ENCODE measurements around the gene TANC1.
"Not testable (repeated sequence)": the region's sequence is repeated elsewhere in the genome, so short reads cannot be mapped to it uniquely, and the experiment has no call there.

The TANC1 gene

GRCh38 chr2:159124931-159125467 lies 156.6 kb downstream of the TANC1 start:
- DNase-seq: no peak

DNA sequence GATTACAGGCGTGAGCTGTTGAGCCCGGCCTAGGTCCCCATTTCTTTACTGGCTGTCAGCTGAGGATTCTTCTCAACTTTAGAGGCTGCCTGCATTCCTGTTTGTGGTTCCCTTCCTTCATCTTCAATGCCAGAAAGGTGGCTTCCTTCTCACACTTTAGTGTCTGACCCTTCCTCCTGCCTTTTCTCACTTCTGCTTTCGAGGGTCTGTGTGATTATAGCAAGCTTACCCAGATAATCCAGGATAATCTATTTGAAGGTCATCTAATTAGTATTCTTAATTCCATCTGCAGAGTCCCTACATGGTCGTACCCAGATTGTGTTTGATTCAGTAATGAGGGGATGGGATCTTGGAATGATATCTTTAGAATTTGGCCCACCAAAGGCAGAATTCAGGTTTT lies 157.4 kb downstream of the TANC1 start:
- DNase-seq: no peak

DNA sequence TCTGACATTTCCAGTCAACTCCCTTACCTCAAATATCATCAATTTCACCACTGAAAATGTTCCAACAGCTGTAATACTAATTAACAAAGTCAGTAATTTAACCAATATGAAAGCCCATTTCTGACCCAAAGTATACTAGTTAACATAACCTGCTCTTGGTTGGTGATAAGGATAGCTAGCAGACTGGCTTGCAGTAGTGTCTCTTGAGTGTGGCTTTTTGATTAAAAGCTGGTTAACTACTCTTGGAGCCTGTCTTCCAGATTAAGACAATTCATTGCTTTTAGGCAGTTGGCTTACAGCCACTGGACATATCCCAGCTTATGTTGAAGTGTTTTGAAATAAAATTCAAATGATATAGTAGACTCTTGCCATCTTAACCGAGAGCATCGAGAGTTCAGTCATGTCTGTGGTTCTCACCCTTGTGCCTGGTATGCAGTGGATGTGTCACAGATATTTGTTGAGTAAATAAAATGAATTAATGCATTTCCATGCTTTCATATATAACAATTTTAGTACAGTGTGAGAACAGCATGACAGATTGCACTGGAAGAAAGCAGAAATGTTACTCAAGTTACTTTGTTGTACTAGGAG lies 158.1 kb downstream of the TANC1 start:
- no peak for DNase-seq

DNA sequence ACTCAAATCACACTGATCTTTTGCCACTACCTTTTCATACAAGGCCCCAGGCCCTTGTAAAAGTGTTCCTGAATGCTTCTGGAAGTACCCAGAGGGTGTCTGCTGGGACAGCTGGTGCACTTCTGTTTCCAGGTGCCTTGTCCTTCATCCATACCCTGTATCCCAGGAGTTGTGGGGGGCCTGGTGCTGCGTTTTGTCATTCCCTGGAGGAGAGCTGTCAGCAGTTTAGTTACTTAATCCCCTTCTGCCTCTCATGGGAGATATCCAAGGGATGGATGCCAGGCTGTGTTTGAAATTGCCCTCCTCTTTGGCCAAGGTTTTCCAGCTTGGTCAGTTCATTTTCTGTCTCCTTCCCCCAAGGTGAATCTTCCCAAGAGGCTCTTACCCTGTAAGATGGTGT lies 159.8 kb downstream of the TANC1 start:
- DNase-seq: no peak

- no peak for DNase-seq
Observed at GRCh38 chr2:159129269-159129668, 160.8 kb downstream of the TANC1 start.

DNA sequence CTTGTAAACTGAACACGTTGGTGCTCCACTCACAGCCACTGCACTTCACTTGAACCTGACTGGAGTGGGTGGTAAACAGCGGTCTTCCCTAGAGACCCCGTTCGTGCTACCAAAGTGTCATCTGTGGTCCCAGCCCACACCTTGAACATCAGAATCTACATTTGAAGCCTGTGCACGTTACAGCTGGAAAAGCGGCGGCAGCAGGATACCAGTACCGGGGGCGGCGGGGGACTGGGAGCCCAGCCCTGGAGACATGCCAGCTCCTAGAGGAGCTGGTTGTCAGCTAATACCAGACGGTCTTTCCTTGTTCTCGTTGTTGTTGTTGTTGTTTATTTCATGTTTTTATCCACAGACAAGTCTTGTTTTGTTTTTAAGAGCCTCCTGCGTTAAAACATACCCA lies 161.4 kb downstream of the TANC1 start:
- no peak for DNase-seq

DNA sequence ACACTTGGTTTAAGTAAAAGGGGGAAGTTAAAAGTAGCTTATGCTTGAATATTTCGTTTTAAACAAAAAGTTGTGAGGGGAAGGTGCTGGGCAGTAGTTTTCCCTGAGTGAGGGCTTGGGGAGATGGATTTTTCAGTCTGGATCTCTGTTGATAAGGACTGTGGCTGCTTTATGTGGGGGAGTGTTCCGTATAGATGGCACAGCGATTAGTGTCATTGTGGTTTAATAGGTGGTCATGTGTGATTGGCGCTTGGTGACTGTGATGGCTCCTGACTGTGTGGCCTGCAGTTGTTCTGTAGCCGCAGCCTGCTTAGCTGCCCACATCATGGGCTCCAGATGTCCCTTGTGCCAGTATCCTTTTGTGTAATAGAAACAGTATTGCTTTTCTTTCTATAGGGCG lies 161.9 kb downstream of the TANC1 start:
- no peak for DNase-seq

GRCh38 chr2:159131267-159131913 lies 162.9 kb downstream of the TANC1 start:
- no peak for DNase-seq

GRCh38 chr2:159131914-159132281 lies 163.5 kb downstream of the TANC1 start:
- DNase-seq: no peak

DNA sequence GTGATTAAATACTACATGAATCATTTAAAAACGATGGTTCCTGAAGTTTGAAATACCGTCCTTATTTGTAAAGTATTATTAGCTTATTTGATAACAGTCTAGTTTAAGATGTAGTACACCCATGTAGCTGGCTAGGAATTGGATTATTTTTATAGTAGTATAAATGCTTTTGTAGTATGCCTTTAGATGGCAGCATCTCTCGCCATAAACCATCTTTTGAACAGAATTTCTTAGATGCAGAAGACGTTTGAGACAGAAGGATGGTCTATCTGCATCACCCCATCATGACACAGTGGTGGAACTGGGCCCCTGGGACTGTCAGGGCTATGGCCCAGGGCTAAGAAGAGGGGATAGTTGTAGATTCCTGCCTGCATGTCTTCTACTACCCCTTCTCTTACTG lies 165.4 kb downstream of the TANC1 start:
- no peak for DNase-seq

GRCh38 chr2:159134979-159135378 lies 166.5 kb downstream of the TANC1 start:
- no peak for DNase-seq

GRCh38 chr2:159136391-159136790 lies 168.0 kb downstream of the TANC1 start:
- no peak for DNase-seq

- no peak for DNase-seq
Observed at GRCh38 chr2:159137511-159138241, 169.2 kb downstream of the TANC1 start.

GRCh38 chr2:159138642-159139182 lies 170.3 kb downstream of the TANC1 start:
- DNase-seq: no peak

- DNase-seq: no peak
Observed at GRCh38 chr2:159139216-159139933, 170.9 kb downstream of the TANC1 start.

DNA sequence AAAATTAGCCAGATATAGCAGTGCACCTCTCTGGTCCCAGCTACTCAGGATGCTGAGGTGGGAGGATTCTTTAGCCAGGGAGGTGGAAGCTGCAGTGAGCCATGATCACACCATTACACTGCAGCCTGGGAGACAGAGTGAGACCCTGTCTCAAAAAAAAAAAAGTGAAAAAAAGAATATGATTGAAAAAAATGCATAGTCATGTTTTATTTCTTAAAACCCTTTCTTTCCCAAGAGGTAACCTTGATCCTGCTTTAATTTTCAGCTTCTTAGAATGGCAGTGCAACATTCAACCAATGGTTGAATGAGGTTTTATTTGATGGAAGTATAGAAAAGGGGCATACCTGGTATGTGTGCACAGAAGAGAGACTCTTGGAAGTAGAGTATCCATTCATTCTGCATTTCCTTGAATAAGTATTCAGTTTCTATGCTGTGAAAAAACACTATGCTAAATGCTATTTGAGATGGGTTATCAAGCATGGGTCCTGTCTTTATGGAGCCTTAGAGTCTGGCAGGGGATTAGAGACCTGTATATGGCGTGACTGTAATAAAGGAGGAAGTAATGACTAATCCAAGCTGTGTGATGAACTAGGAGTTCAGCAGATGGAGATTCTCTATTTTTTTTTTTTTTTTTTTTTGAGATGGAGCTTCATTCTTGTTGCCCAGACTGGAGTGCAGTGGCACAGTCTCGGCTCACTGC lies 171.8 kb downstream of the TANC1 start:
- no peak for DNase-seq

- not testable (repeated sequence) for DNase-seq
Observed at GRCh38 chr2:159140821-159141220, 172.4 kb downstream of the TANC1 start.

DNA sequence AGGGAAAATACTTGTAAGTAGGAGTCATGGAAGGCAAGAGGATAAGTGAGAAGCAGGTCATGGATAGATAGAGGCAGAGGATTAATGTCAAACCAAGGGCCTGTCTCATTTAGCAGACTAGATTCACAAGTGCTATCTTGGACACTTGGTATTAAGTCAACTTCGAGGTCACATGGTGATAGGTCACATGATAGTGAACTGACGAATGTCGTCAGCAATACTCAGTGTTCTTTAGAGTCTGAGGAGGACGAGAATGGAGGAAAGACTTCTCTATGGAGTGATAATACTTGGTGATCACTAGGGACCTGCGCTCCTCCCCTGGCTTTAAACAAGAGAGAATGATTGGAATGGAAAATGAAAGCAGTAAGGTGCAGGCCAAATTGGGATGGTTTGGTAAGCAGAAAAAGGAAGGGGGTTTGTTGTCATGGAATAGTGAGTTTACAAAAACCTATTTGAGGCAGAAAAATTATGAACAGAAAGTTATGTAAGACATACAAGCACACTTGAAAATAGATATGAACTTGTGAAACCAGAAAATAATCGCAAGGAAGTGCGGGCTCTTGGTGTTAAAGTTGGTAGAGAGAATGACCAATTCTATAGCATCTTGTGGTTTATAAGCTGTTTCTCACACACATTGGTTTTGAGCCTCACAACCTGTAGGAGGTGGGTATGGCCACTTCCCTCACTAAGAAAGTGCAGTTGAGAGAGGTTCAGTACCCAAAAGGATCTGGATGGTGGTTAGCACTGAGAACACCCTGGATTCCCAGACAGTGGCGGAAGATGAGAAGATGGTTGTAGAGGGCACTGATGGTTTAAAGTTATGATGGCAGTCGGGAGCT lies 176.6 kb downstream of the TANC1 start:
- DNase-seq: no peak

GRCh38 chr2:159145745-159146354 lies 177.4 kb downstream of the TANC1 start:
- DNase-seq: no peak

DNA sequence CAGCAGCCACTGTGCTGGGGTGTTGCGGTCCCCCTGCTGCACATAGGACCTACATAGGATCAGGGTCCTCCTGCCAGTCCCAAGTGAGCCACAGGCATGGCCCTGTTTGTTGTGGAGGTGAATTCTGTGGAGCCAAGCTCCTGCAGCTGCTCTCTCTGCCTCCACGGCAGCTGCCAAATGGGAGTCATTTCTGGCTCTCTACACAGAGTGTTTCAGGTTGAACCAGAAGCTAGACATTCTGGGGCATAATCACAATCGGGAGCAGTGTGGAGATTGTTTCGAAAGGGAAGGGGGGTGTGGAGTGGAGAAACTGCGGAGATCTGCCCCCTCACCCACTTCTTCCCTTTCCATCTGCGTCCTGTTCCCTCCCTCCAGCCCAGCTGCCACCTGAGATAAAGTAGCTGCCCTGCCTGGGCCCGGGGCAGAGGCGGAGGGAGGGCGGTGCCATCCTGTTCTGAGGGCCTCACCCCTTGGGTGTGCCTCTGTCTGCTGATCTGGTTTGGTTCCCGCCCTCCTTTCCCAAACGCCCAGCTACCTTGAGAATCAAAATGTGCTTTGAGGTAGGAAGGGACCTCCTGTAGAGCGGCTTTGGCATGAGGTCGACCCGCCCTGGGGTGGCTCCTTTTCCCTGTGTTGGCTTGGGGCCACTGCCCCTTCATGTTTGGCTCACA lies 178.7 kb downstream of the TANC1 start:
- peak; percentile 56 for DNase-seq

Data from right hindlimb (tissue), 1 donor.